Mesendoderm (in vitro differentiated cells): Measurements from ENCODE around the gene TSBP1.
"Not testable (repeated sequence)": the region's sequence is repeated elsewhere in the genome, so short reads cannot be mapped to it uniquely, and the experiment has no call there.

Experiments
- DNase-seq: peaks from one replicate; pipeline ENCODE4 v3.0.0; 2013
- H2AK5ac ChIP-seq: 2 replicates; pipeline ENCODE4 v1.6.1; 2013; ENCODE audit warnings: low read length, inconsistent platforms
- H2BK120ac ChIP-seq: 2 replicates; pipeline ENCODE4 v1.6.1; 2013; ENCODE audit warnings: low read depth, mild to moderate bottlenecking, low read length, moderate library complexity, mixed read lengths
- H2BK15ac ChIP-seq: replicated peaks from 2 replicates; pipeline ENCODE4 v1.6.1; 2013; ENCODE audit warnings: low read depth, mild to moderate bottlenecking, moderate library complexity
- H2BK5ac ChIP-seq: 2 replicates; pipeline ENCODE4 v1.6.1; 2013; ENCODE audit warnings: low read length, inconsistent platforms
- H3K18ac ChIP-seq: 2 replicates; pipeline ENCODE4 v1.6.1; 2013; ENCODE audit warnings: mild to moderate bottlenecking, low read length, mixed read lengths
- H3K23ac ChIP-seq: one replicate; pipeline ENCODE4 v1.6.1; 2013; ENCODE audit warnings: low read length
- H3K27ac ChIP-seq: 2 replicates; pipeline ENCODE4 v1.5.1; 2013; ENCODE audit warnings: low read depth, mild to moderate bottlenecking, inconsistent platforms, low read length, moderate library complexity
- H3K27me3 ChIP-seq: 2 replicates; pipeline ENCODE4 v1.6.1; 2013; ENCODE audit warnings: low read length, control low read depth, mild to moderate bottlenecking, inconsistent platforms; ENCODE audit not compliant: insufficient read depth, poor library complexity
- H3K36me3 ChIP-seq: 2 replicates; pipeline ENCODE4 v1.6.1; 2013; ENCODE audit warnings: low read length, inconsistent platforms; ENCODE audit not compliant: control insufficient read depth, insufficient read depth
- H3K4ac ChIP-seq: one replicate; pipeline ENCODE4 v1.6.1; 2013; ENCODE audit warnings: low read depth, mild to moderate bottlenecking, low read length, moderate library complexity
- H3K4me1 ChIP-seq: 2 replicates; pipeline ENCODE4 v1.6.1; 2013; ENCODE audit warnings: low read depth, low read length, inconsistent platforms; ENCODE audit not compliant: control insufficient read depth
- H3K4me2 ChIP-seq: 2 replicates; pipeline ENCODE4 v1.6.1; 2013; ENCODE audit warnings: low read length
- H3K4me3 ChIP-seq: 2 replicates; pipeline ENCODE4 v1.5.1; 2013; ENCODE audit warnings: mild to moderate bottlenecking, low read length
- H3K56ac ChIP-seq: one replicate; pipeline ENCODE4 v1.6.1; 2013; ENCODE audit warnings: low read length
- H3K79me1 ChIP-seq: 2 replicates; pipeline ENCODE4 v1.6.1; 2013; ENCODE audit warnings: low read length, inconsistent platforms
- H3K79me2 ChIP-seq: 2 replicates; pipeline ENCODE4 v1.6.1; 2013; ENCODE audit warnings: mild to moderate bottlenecking, low read length; ENCODE audit not compliant: control insufficient read depth, insufficient read depth
- H3K9ac ChIP-seq: 2 replicates; pipeline ENCODE4 v1.6.1; 2013; ENCODE audit warnings: low read length, inconsistent platforms
- H4K5ac ChIP-seq: one replicate; pipeline ENCODE4 v1.6.1; 2013; ENCODE audit warnings: low read length
- H4K8ac ChIP-seq: one replicate; pipeline ENCODE4 v1.6.1; 2013; ENCODE audit warnings: low read depth, mild to moderate bottlenecking, control low read depth, low read length, moderate library complexity
- WGBS: extraction: QIAGEN DNeasy Blood & Tissue Kit; methylation state at CpG from one replicate; pipeline ENCODE4 v1.1.7; 2013; ENCODE audit warnings: low lambda C conversion rate, missing lambda C conversion rate; ENCODE audit not compliant: insufficient coverage; ENCODE audit errors: extremely low coverage; 5-methylcytosine and 5-hydroxymethylcytosine counted together

Gene TSBP1

GRCh38 chr6:32318501-32318900 lies 53.2 kb downstream of the TSBP1 start:
- Histone ChIP-seq H3K23ac (no peak overlapping the region), H3K27ac (no peak overlapping the region), H3K4ac (no peak overlapping the region), H2BK5ac (no peak overlapping the region), H3K9ac (no peak overlapping the region), H3K27me3 (no peaks in the 10 kb centered on the region), H4K8ac (no peak overlapping the region), H2AK5ac (no peak overlapping the region), H4K5ac (no peak overlapping the region), H3K18ac (no peak overlapping the region), H2BK120ac (no peak overlapping the region), H2BK15ac (no peak overlapping the region), H3K4me1 (no peaks in the 10 kb centered on the region), H3K79me1 (no peaks in the 10 kb centered on the region), H3K56ac (no peak overlapping the region), H3K36me3 (no peaks in the 10 kb centered on the region), H3K79me2 (no peaks in the 10 kb centered on the region), H3K4me3 (no peak overlapping the region), H3K4me2 (no peak overlapping the region)
- DNase-seq, result no peak

- no peak overlapping the region for H2AK5ac ChIP-seq
- no peak overlapping the region for H3K4me3 ChIP-seq
- no peaks in the 10 kb centered on the region for H3K79me1 ChIP-seq
- no peak overlapping the region for H3K27ac ChIP-seq
- no peak overlapping the region for H3K56ac ChIP-seq
- H3K4ac ChIP-seq, result no peak overlapping the region
- H3K4me2 ChIP-seq, result no peak overlapping the region
- H3K18ac ChIP-seq, result no peak overlapping the region
- H4K5ac ChIP-seq, result no peak overlapping the region
- no peaks in the 10 kb centered on the region for H3K79me2 ChIP-seq
- H3K36me3 ChIP-seq, result no peaks in the 10 kb centered on the region
- no CpG with 5 or more reads among the region's 5 CpGs for WGBS
- H3K4me1 ChIP-seq, result no peaks in the 10 kb centered on the region
- H3K27me3 ChIP-seq, result no peaks in the 10 kb centered on the region
- no peak overlapping the region for H4K8ac ChIP-seq
- no peak overlapping the region for H3K23ac ChIP-seq
- no peak overlapping the region for H3K9ac ChIP-seq
- no peak overlapping the region for H2BK5ac ChIP-seq
- DNase-seq, result no peak
- no peak overlapping the region for H2BK120ac ChIP-seq
- H2BK15ac ChIP-seq, result no peak overlapping the region
Measured at GRCh38 chr6:32317541-32317940, 54.2 kb downstream of the TSBP1 start.

GRCh38 chr6:32313964-32314363 lies 57.7 kb downstream of the TSBP1 start:
- H3K79me1 ChIP-seq, result no peaks in the 10 kb centered on the region
- H3K9ac ChIP-seq, result no peak overlapping the region
- no peak for DNase-seq
- no peak overlapping the region for H2BK5ac ChIP-seq
- H2BK120ac ChIP-seq, result no peak overlapping the region
- H4K8ac ChIP-seq, result no peak overlapping the region
- no peak overlapping the region for H4K5ac ChIP-seq
- no peak overlapping the region for H2AK5ac ChIP-seq
- no peaks in the 10 kb centered on the region for H3K4me1 ChIP-seq
- no peak overlapping the region for H2BK15ac ChIP-seq
- H3K36me3 ChIP-seq, result no peaks in the 10 kb centered on the region
- H3K4me2 ChIP-seq, result no peak overlapping the region
- H3K56ac ChIP-seq, result no peak overlapping the region
- no peaks in the 10 kb centered on the region for H3K79me2 ChIP-seq
- no peak overlapping the region for H3K4me3 ChIP-seq
- H3K27ac ChIP-seq, result no peak overlapping the region
- H3K23ac ChIP-seq, result no peak overlapping the region
- H3K4ac ChIP-seq, result no peak overlapping the region
- H3K27me3 ChIP-seq, result no peaks in the 10 kb centered on the region
- no CpG with 5 or more reads among the region's 1 CpG for WGBS
- H3K18ac ChIP-seq, result no peak overlapping the region

- no peak overlapping the region for H2AK5ac ChIP-seq
- H3K4me2 ChIP-seq, result no peak overlapping the region
- WGBS, result no CpG with 5 or more reads among the region's 3 CpGs
- no peaks in the 10 kb centered on the region for H3K4me1 ChIP-seq
- no peak overlapping the region for H3K18ac ChIP-seq
- no peak for DNase-seq
- H4K8ac ChIP-seq, result no peak overlapping the region
- no peak overlapping the region for H3K27ac ChIP-seq
- no peak overlapping the region for H2BK5ac ChIP-seq
- no peak overlapping the region for H3K9ac ChIP-seq
- H3K4me3 ChIP-seq, result no peak overlapping the region
- no peak overlapping the region for H2BK120ac ChIP-seq
- no peaks in the 10 kb centered on the region for H3K79me2 ChIP-seq
- no peaks in the 10 kb centered on the region for H3K79me1 ChIP-seq
- no peaks in the 10 kb centered on the region for H3K36me3 ChIP-seq
- no peak overlapping the region for H2BK15ac ChIP-seq
- no peaks in the 10 kb centered on the region for H3K27me3 ChIP-seq
- H3K56ac ChIP-seq, result no peak overlapping the region
- H3K23ac ChIP-seq, result no peak overlapping the region
- H4K5ac ChIP-seq, result no peak overlapping the region
- H3K4ac ChIP-seq, result no peak overlapping the region
Measured at GRCh38 chr6:32298632-32299336, 72.9 kb downstream of the TSBP1 start.

- H3K4ac ChIP-seq, H2BK5ac ChIP-seq, H3K4me1 ChIP-seq, H3K4me3 ChIP-seq, H3K36me3 ChIP-seq, H3K23ac ChIP-seq, H2BK120ac ChIP-seq, H3K27ac ChIP-seq, H3K18ac ChIP-seq, H3K56ac ChIP-seq, H4K8ac ChIP-seq, H3K79me1 ChIP-seq, H3K4me2 ChIP-seq, DNase-seq, H2BK15ac ChIP-seq, H3K9ac ChIP-seq, H4K5ac ChIP-seq, H3K27me3 ChIP-seq, H2AK5ac ChIP-seq, H3K79me2 ChIP-seq: not testable (repeated sequence)
- WGBS, result no CpG with 5 or more reads among the region's 3 CpGs
Measured at GRCh38 chr6:32294980-32295379, 76.7 kb downstream of the TSBP1 start.

GRCh38 chr6:32294566-32294965 lies 77.1 kb downstream of the TSBP1 start:
- Histone ChIP-seq H3K27me3 (no peaks in the 10 kb centered on the region), H3K4me2 (no peak overlapping the region), H3K23ac (no peak overlapping the region), H2AK5ac (no peak overlapping the region), H2BK120ac (no peak overlapping the region), H3K4me3 (no peak overlapping the region), H3K27ac (no peak overlapping the region), H3K4me1 (no peaks in the 10 kb centered on the region), H3K9ac (no peak overlapping the region), H2BK5ac (no peak overlapping the region), H4K5ac (no peak overlapping the region), H3K18ac (no peak overlapping the region), H3K79me2 (no peaks in the 10 kb centered on the region), H3K79me1 (no peaks in the 10 kb centered on the region), H3K4ac (no peak overlapping the region), H3K56ac (no peak overlapping the region), H2BK15ac (no peak overlapping the region), H3K36me3 (no peaks in the 10 kb centered on the region), H4K8ac (no peak overlapping the region)
- DNase-seq, result no peak
- WGBS, result no CpG with 5 or more reads among the region's 2 CpGs
